Spleen (tissue), 11 donors: ENCODE data around the gene KDM4B. TPM values are rescaled to one million over a fixed set of nuclear protein-coding genes. Genes with fewer than 3 reads are reported as not detected.

Experiments
- DNase-seq: peaks from one replicate; pipeline ENCODE4 v3.0.0-alpha.2; 2020
- H3K27ac ChIP-seq, 8 donors: fragments of 200-600 bp; sonication (generic) in 7 of 8; 1 replicate in 4 of 8; 2 replicates in 4 of 8; pipeline versions ENCODE4 v1.5.0 to v1.8.0; 2016 to 2021; ENCODE audit warnings: inconsistent platforms in 4 of 8, mild to moderate bottlenecking in 4 of 8, moderate library complexity in 1 of 8
- H3K27me3 ChIP-seq, 7 donors: fragments of 200-600 bp; sonication (generic) in 6 of 7; replicated peaks in 1 of 7; 1 replicate in 4 of 7; 2 replicates in 3 of 7; pipeline versions ENCODE4 v1.5.0 to v1.8.0; 2016 to 2021; ENCODE audit warnings: inconsistent platforms in 3 of 7, mild to moderate bottlenecking in 1 of 7
- H3K36me3 ChIP-seq, 6 donors: fragments of 200-600 bp; sonication (generic) in 5 of 6; 1 replicate in 4 of 6; 2 replicates in 2 of 6; pipeline versions ENCODE4 v1.5.0 to v1.8.0; 2016 to 2021; ENCODE audit warnings: inconsistent platforms in 2 of 6
- H3K4me1 ChIP-seq, 6 donors: fragments of 200-600 bp; sonication (generic) in 5 of 6; 1 replicate in 3 of 6; 2 replicates in 3 of 6; pipeline versions ENCODE4 v1.5.0 to v1.8.0; 2016 to 2021; ENCODE audit warnings: inconsistent platforms in 3 of 6
- H3K4me3 ChIP-seq, 8 donors: fragments of 200-600 bp; sonication (generic) in 7 of 8; 1 replicate in 4 of 8; 2 replicates in 4 of 8; pipeline versions ENCODE4 v1.5.0 to v1.8.0; 2016 to 2021; ENCODE audit warnings: inconsistent platforms in 4 of 8, mild to moderate bottlenecking in 4 of 8, moderate library complexity in 2 of 8
- H3K9me3 ChIP-seq, 8 donors: fragments of 200-600 bp; sonication (generic) in 7 of 8; 1 replicate in 4 of 8; 2 replicates in 4 of 8; pipeline versions ENCODE4 v1.5.0 to v1.8.0; 2016 to 2021; ENCODE audit warnings: inconsistent platforms in 4 of 8
- POLR2A ChIP-seq, 3 donors: fragments of 450-650 bp; IDR thresholded peaks; one replicate each; pipeline ENCODE4 v1.5.1; 2017; ENCODE audit warnings: antibody characterized with exemption in 3 of 3, mild to moderate bottlenecking in 1 of 3
- POLR2AphosphoS5 ChIP-seq, 3 donors: sonication (generic); formaldehyde crosslinking; IDR thresholded peaks; one replicate each; pipeline ENCODE4 v1.5.1; 2017; ENCODE audit warnings: antibody characterized with exemption in 3 of 3
- WGBS, 5 donors: extraction: QIAGEN DNeasy Blood & Tissue Kit in 3 of 5; methylation state at CpG; one replicate each; pipeline versions ENCODE4 v1.1.5 to v1.1.7; 2013 to 2018; 5-methylcytosine and 5-hydroxymethylcytosine counted together
- intact Hi-C: fragments of 100-400 bp; cut with DNase I; formaldehyde crosslinking; loops from one replicate; pipeline ENCODE4 v1.15.0; 2023; ENCODE audit warnings: low total_unique reads
- polyA plus RNA-seq, 3 donors: library from polyadenylated mRNA; stranded (reverse); fragments of 200-250 nt; gene quantifications; one replicate each; pipeline ENCODE4 v1.2.1, GENCODE V29; 2013
- total RNA-seq, 7 donors: library from RNA; depleted of rRNA in 3 of 7; stranded (reverse); fragments of >200 nt in 3 of 7; fragmentation: NEBNext Ultra II Directional in 4 of 7; extraction: Animal tissue kit (Norgen Biotek cat#: 25700) in 4 of 7; gene quantifications; one replicate each; pipeline versions ENCODE4 v1.1.0 to v1.2.1, GENCODE V29; 2016 to 2021
- TF ChIP-seq, protein P1 (sequence below), 11 experiments: fragments of 200-600 bp in 7 of 11; fragments of 450-650 bp in 4 of 11; sonication (generic) in 4 of 11; IDR thresholded peaks in 8 of 11; conservative IDR thresholded peaks in 3 of 11; 1 replicate in 7 of 11; 2 replicates in 4 of 11; pipeline versions ENCODE4 v1.4.0 to v1.8.0; 2016 to 2021; ENCODE audit warnings: antibody characterized with exemption in 11 of 11, inconsistent platforms in 4 of 11, mild to moderate bottlenecking in 1 of 11
- donor health status: healthy with polysubstance abuse.
- donor health status: DM: no; HTN: no; CAD: no; lungs with moderate emphysema.
- donor health status: DM: no; HTN: no; CAD: no.
- donor health status: Bipolar disorder and iron deficiency.
- donor health status: healthy.
- donor health status: DM: no; HTN: no; CAD: no.
- donor health status: DM: yes; HTN: yes; CAD: no.

Gene KDM4B
- total and polyA plus RNA-seq, 10 donors: 18.3 to 80.5 (median 52.4) TPM

DNA sequence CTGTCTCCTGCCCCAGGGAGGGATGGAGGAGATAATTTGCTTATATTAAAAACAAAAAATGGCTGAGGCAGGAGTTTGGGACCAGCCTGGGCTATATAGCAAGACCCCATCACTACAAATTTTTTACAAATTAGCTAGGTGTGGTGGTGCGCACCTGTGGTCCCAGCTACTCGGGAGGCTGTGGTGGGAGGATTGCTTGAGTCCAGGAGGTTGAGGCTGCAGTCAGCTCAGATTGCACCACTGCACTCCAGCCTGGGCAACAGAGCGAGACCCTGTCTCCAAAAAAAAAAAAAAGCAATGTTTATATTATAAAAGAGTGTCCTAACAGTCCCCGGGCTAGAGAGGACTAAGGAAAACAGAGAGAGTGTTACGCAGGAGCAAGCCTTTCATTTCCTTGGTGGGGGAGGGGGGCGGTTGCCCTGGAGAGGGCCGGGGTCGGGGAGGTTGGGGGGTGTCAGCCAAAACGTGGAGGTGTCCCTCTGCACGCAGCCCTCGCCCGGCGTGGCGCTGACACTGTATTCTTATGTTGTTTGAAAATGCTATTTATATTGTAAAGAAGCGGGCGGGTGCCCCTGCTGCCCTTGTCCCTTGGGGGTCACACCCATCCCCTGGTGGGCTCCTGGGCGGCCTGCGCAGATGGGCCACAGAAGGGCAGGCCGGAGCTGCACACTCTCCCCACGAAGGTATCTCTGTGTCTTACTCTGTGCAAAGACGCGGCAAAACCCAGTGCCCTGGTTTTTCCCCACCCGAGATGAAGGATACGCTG lies 184.0 kb downstream of the KDM4B start:
- DNase-seq: peak; percentile 70
- Histone ChIP-seq H3K4me1 (peaks cover 0 to 8% (median 0%) of the 10 kb centered on the region in 6 donors), H3K4me3 (no peak overlapping the region), H3K36me3 (peaks cover 0 to 61% (median 41%) of the 10 kb centered on the region in 6 donors), H3K27ac (no peak overlapping the region), H3K27me3 (no peaks in the 10 kb centered on the region), H3K9me3 (peaks cover 0 to 10% (median 5%) of the 10 kb centered on the region in 8 donors)
- 86 to 94% (median 92%) methylated on average over 22 to 24 of the region's 24 CpGs for WGBS, 5 donors
- no peak for TF ChIP-seq POLR2A (IDR thresholded peaks at IDR 0.05)
- TF ChIP-seq, protein P1, sequence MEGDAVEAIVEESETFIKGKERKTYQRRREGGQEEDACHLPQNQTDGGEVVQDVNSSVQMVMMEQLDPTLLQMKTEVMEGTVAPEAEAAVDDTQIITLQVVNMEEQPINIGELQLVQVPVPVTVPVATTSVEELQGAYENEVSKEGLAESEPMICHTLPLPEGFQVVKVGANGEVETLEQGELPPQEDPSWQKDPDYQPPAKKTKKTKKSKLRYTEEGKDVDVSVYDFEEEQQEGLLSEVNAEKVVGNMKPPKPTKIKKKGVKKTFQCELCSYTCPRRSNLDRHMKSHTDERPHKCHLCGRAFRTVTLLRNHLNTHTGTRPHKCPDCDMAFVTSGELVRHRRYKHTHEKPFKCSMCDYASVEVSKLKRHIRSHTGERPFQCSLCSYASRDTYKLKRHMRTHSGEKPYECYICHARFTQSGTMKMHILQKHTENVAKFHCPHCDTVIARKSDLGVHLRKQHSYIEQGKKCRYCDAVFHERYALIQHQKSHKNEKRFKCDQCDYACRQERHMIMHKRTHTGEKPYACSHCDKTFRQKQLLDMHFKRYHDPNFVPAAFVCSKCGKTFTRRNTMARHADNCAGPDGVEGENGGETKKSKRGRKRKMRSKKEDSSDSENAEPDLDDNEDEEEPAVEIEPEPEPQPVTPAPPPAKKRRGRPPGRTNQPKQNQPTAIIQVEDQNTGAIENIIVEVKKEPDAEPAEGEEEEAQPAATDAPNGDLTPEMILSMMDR (IDR thresholded peaks at IDR 0.05 in 8 of 11, conservative IDR thresholded peaks at IDR 0.05 in 3 of 11): no peak
- TF ChIP-seq POLR2AphosphoS5 (IDR thresholded peaks at IDR 0.05): no peak
- intact Hi-C loops: no loop called here

DNA sequence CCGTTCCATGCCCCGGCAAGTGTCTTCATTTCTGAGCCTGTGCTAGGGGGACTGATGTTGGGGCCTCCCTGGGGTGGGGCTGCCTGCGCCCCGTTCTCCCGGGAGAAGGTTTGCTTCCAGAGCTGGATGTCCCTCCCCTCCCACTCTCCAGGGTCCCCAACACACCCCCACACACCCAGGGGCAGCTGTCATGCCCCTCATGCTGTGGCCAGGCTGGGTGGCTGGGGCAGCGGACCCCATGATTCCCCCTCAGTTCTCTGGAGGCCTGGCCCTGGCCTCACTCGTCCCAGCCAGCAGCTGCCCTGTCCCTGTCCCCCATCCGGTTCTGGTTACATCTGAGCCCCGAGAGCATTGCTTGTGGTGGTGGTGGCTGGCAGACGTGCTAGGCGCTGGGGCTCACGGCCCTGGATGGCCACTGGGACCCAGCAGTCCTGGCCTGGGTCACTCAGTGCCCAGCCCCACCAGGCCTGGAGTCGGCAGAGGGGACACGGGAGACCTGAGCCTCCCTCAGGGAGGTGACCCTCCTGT lies 184.8 kb downstream of the KDM4B start:
- TF ChIP-seq, protein P1 (IDR thresholded peaks at IDR 0.05 in 8 of 11, conservative IDR thresholded peaks at IDR 0.05 in 3 of 11): no peak
- TF ChIP-seq POLR2AphosphoS5 (IDR thresholded peaks at IDR 0.05): peak in 1 of 3 donors; percentile 48
- Histone ChIP-seq H3K4me1 (peaks cover 0 to 8% (median 0%) of the 10 kb centered on the region in 6 donors), H3K4me3 (no peak overlapping the region), H3K27me3 (no peaks in the 10 kb centered on the region), H3K36me3 (peaks cover 0 to 54% (median 34%) of the 10 kb centered on the region in 6 donors), H3K27ac (no peak overlapping the region), H3K9me3 (peaks cover 0 to 17% (median 13%) of the 10 kb centered on the region in 8 donors)
- intact Hi-C loops: no loop called here
- 84 to 94% (median 89%) methylated on average over 7 to 14 of the region's 14 CpGs for WGBS, 5 donors
- DNase-seq: peak; percentile 69

DNA sequence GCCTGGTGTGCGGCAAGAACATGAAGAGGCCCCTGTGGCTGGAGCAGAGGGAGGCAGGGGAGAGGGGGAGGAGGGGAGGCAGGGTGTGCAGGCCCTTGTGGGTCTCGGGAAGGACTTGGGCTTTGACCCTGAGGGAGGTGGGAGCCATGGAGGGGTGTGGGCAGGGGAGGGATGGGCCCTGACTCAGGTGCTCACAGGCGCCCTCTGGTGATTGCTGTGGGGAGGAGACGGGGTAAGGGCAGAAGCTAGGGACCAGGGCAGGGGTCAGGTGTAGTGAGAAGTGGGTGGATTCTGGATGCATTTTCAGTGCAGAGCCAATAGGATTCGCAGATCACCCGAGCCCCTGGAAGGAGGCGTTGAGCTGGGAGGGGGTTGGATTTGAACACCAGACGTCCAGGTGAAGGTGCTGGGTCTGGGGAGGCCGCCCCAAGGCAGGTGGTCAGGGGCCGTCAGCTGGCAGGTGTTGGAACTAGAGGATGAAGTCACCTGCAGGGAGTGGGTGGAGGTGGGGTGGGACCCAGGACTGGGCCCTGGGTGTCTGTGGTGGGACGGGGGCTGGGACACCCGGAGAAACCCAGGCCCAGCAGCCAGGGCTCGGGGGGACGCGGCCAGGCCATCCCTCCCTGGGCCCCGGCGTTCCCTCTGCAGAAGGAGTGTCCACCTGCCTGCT lies 185.4 kb downstream of the KDM4B start:
- WGBS, 5 donors: 72 to 83% (median 75%) methylated on average over 13 to 17 of the region's 17 CpGs
- H3K36me3 ChIP-seq: peaks cover 0 to 48% (median 29%) of the 10 kb centered on the region in 6 donors
- H3K27me3 ChIP-seq: no peaks in the 10 kb centered on the region
- H3K4me1 ChIP-seq: peaks cover 0 to 8% (median 0%) of the 10 kb centered on the region in 6 donors
- peak; percentile 82 for DNase-seq
- TF ChIP-seq POLR2AphosphoS5 (IDR thresholded peaks at IDR 0.05) (no peak), POLR2A (IDR thresholded peaks at IDR 0.05) (no peak)
- TF ChIP-seq, protein P1 (IDR thresholded peaks at IDR 0.05 in 8 of 11, conservative IDR thresholded peaks at IDR 0.05 in 3 of 11): peak in 10 of 11 experiments; percentile 10 to 67 (median 52)
- no peak overlapping the region for H3K27ac ChIP-seq
- H3K9me3 ChIP-seq: peaks cover 0 to 23% (median 18%) of the 10 kb centered on the region in 8 donors
- intact Hi-C loops: no loop called here
- H3K4me3 ChIP-seq: no peak overlapping the region
